Stimulated activated CD8-positive, alpha-beta memory T cell treated with anti-CD3 and anti-CD28 coated beads, Interleukin-15, amount 100 ng/mL, for 1 hour (primary cell): ENCODE results near the gene PURA.

Experiments
- DNase-seq: peaks from one replicate; pipeline ENCODE4 v3.0.0-alpha.2; 2020; ENCODE audit warnings: low read depth

PURA gene

DNA sequence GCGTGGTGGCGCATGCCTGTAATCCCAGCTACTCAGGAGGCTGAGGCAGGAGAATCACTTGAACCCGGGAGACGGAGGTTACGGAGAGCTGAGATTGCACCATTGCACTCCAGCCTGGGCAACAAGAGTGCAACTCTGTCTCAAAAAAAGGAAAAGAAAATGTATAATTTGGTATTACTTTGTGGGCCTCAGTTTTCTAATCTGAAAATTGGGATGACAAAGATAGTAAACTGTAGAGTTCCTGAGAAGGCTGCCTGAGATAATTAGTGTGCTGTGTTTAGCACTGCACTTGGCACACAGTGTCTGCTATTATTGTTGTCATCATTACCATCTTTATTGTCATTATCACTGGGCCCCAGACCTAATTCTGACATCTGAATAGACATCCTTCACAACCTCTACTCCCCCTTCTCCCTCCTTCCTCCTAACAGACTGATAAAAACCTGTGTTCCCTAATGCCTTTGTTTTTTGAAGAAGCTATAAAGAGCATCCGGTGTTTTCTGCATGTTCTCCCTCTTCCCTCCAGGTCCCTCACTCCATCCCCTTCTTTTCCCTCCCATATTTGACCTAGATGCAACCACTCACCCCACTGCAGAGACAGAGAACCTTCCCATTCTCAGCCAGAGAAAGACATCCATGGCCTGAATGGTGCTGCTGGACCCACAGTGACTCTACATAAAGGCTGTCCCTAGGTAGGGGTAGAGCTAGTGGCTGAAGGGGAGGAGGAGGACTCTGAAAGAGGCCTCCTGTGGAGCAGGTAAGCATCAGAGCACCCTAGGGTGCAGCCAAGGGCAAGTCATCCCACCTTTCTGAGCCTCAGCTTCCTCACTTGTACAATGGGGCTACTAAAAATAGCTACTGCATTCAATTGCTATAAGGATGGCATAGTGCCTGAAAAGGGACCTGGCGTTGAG, 45.4 kb downstream of the PURA start:
- no peak for DNase-seq

DNA sequence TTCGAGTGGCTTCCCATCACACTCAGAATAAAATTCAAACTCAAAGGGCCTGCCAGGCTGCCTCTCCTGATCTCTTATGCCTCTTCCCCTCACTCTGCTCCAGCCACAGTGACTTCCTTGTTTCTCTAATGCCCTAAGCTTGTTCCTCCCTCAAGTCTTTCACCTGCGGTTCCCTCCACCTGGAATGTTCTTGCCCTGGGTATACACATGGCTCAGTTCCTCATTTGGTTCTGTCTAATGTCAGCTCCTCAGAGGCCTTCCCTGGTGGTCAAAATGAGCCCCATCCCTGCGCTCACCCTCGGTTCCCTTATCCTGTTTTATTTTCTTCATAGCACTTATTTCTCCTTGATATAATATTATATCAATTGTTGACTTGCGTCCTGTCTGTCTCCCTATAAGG, 48.4 kb downstream of the PURA start:
- no peak for DNase-seq

DNA sequence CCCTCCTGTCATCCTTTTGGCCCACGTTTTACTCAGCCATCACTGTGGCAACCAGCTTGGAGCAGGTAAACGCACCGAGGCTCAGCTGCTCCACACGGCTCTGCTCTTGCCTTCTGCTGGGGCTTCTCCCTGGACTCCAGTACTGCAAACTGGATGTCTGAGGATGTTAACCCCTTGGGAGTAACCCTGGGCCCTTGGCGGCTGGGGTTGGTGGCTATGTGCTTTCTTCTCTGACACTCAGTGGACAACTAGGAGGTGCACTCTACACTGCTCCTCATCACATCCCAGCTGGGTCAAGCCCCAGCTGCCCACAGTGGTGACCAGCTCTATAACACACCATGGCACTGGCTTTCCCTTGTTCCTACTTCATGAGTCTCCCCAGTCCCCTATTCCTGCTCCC, 48.9 kb downstream of the PURA start:
- DNase-seq, result no peak

DNA sequence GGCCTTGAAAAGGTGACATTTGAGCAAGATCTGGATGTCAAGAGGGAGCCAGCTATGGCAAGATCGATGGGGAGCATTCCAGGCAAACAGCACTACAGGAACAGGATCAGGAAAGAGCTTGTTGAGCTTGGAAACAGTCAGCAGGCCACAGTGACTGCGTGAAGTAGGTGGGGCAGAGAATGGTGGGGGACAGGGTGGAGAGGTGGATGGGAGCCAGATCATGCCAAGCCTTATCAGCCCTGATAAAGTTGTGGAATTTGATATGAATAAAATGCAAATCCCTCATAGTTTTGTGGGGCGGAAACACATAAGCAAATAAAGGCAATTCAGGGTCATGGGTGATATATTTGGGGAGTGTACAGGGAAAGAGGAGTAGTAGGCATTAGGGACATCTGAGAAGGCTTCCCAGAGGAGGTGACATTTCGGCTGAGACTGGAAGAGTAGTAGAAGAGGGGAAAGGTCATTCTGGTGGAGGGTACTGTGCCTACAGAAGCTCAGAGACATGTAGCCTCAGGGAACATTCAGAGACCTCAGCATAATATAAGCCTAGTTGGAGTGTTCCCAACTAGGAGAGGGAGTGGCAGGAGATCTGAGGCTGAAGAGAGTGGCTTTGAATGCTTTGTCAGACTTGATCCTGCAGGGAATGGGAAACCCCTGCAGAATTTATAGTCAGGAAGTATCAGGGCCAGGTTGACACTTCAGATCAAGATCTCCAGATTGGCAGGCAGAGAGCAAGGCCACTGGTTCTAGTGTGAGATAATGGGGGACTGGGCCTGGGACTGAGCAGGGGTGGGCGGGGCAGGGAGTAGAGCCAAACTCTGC, 51.4 kb downstream of the PURA start:
- no peak for DNase-seq

DNA sequence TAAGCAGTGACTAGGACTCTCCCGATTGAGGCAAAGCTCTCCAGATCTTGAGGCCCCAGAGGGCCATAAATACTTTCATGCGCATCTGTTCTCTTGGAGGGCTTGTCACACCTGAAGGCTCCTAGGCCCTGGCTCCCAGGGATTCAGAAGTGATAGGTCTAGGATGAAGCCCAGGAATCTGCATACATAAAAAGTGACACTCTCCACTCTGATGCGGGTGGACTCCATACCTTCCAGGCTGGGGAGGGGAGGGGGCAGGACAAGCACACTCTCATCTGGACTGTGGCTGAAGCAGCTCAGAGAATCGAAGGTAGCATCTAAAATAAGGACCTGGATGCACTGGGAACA, 52.0 kb downstream of the PURA start:
- no peak for DNase-seq

DNA sequence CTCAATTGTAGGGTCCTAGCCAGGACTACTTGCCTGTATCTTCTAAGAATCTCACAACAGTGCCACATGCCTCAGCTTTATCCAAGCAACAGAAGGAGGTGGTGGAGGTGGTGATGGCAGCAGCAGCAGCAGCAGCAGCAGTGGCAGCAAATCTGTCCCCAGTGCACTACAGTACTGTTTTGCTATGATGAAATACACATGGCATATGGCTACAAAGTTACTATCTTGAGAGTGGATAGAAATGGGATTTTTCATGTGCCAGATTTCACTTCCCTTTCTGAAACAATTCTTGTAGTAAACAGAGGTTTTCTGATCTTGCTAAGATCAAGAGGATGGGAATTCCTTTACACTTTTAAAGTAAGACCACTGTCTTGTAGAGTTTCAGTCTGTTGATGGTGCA, 53.0 kb downstream of the PURA start:
- no peak for DNase-seq

DNA sequence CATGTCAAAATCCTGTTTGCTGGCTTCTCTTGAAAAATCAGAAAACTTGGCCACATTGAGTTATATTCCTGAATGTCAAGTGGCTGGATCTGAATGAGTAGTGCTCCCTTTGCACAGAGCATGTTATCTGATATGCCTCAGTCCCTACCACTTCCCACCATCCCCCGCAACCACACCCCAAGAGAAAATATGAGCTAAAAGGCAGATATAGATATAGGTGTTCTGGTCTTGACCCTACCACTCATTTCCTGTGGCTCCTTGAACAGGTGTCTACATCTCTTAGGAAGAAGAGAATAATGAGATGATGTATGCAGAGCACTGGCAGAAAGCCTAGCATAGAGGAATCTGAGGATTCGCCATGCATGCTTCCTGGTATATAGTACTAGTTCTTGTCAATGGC, 54.5 kb downstream of the PURA start:
- DNase-seq, result no peak

DNA sequence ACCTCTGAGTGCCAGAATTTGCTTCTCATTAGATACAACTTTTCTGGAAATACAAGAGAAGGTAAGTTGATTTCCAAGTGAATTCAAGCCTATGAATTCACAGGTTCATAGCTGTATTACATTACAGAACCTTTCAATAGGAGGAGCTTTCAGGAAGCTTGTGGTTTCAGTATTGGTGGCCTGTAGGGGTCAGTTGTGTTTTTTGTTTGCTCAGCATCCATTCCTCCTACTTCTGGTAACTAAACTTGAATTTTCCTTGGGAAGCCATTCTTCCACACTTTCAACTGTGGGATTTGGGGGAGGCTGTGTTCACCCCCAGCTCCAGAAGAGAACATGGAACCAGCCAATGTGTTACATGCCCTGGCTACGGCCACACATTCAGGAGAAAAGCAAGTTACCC, 55.5 kb downstream of the PURA start:
- DNase-seq, result no peak

DNA sequence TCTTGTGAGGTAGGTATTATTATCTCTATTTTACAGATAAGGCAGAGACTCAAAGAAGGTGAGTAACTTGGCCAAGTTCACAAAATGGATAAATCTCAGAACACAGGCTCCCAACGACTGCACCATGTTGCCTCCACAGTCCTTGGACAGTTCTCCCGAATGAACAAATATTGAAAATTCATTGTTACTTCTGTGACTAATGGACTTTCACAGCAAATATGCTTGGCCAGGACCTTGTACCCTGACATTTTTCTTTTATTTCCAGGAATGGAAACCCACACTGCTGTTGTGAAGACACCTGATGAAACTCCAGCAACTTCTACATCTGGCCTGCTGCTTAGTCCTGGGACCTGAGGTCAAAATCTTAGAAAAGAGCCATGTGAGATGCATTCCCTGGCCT, 58.6 kb downstream of the PURA start:
- no peak for DNase-seq

DNA sequence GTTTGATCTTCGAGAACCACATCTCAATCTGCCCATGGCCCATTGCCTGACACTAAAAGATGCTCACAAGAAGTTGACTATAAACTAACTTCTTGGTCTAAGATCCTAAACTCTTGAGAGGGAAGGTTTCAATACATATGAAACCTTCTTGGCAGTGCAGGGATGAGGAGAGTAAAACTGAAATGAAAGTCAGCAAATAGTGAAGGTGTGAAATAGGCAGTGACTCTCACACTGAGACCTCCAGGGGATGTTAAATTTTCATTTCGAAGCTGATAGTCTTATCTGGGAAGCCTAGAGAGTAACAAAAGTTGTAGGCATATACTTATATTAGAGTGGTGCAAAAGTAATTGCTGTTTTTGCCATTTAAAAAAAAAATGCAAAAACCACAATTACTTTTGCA, 60.1 kb downstream of the PURA start:
- no peak for DNase-seq

DNA sequence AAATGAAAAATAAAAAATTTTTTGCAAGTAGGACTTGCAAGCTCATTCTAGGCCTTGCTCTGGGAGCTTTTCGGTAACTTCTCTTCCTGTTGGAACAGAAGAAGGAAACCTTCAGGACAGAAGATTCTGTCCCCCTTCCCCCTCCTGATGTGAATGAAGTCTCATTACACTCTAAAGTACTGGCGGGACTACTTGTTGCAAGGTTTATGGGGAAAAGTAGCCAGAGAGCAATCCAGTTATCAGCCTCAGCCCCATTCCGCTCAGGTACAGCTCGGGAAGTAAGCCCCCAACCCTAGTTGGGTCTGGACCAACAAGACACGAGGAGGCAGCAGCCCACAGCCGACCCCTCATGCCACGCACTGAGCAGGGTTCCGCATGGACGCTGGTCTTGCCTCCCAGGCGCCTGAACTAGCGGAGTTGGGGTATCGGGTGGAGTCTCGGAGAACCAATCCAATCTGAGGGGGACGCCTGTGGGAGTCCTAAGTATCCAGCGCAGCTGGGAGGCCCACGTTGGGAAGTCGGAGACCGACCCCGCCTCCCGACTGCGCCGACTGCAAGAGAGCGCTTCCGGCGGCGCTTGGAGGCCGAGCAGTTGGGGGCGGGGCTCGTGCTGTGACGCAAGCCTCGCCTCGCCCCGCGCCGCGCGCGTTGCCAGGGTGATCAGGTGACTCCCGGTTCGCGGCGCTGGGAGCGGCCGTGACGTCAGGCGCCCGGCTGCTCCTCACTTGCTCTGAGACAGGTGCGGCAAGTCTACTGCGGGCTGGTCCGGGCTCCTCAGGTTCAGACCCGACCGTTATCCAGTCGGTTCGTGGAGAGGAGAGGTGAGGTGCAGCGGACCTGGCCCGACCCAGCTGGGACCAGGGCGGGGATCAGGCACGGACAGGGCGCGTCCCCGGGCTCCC, 60.8 kb downstream of the PURA start, which contains the start of gene CYSTM1:
TSS of gene CYSTM1 (plus strand) at position 724 of the 902 bp plus-strand sequence. CDS start 19,278 bp downstream, outside the sequence.
- DNase-seq, result peak; percentile 90
